ENCODE measurements around the gene GDPD2. TPM values are rescaled to one million over a fixed set of nuclear protein-coding genes. Genes with fewer than 3 reads are reported as not detected.

The GDPD2 gene
- total RNA-seq, 3 donors from 2014 or later (not counting 1 experiment from before 2014, with no cell fraction given) = not detected

GRCh38 chrX:70479247-70479921 lies 56.3 kb downstream of the GDPD2 start:
- peaks cover 4% of the 10 kb centered on the region for H3K36me3 ChIP-seq (ENCODE audit: control insufficient read depth, insufficient read depth, low read length)
- no peaks in the 10 kb centered on the region for H3K27me3 ChIP-seq (ENCODE audit: control insufficient read depth, insufficient read depth, low read length)
- intact Hi-C loops (cut with micrococcal nuclease) = no loop called here
- Mint-ChIP-seq H3K36me3 (no peaks in the 10 kb centered on the region), H3K4me1 (peaks cover 0 to 5% of the 10 kb centered on the region in 2 donors), H3K4me3 (no peak overlapping the region), H3K9me3 (no peaks in the 10 kb centered on the region), H3K27me3 (ENCODE audit: low read depth in 2 of 2) (no peaks in the 10 kb centered on the region), H3K27ac (no peak overlapping the region)
- ATAC-seq (no peak), DNase-seq (no peak)
- no CpG with 5 or more reads among the region's 4 CpGs for WGBS (ENCODE audit: insufficient coverage)
- no peaks in the 10 kb centered on the region for H3K9me3 ChIP-seq (ENCODE audit: control insufficient read depth, insufficient read depth, low read length)
- no peaks in the 10 kb centered on the region for H3K4me1 ChIP-seq (ENCODE audit: control insufficient read depth, insufficient read depth, low read length)
- H3K4me3 ChIP-seq (ENCODE audit: low read length) = no peak overlapping the region
- H3K27ac ChIP-seq (ENCODE audit: low read length) = no peak overlapping the region
- no peak for TF ChIP-seq CTCF (IDR thresholded peaks at IDR 0.05)

GRCh38 chrX:70479922-70480659 lies 57.0 kb downstream of the GDPD2 start:
- intact Hi-C loops (cut with micrococcal nuclease) = no loop called here
- Mint-ChIP-seq H3K9me3 (no peaks in the 10 kb centered on the region), H3K4me1 (peaks cover 0 to 5% of the 10 kb centered on the region in 2 donors), H3K27ac (no peak overlapping the region), H3K36me3 (no peaks in the 10 kb centered on the region), H3K4me3 (no peak overlapping the region), H3K27me3 (ENCODE audit: low read depth in 2 of 2) (no peaks in the 10 kb centered on the region)
- H3K36me3 ChIP-seq (ENCODE audit: control insufficient read depth, insufficient read depth, low read length) = peaks cover 7% of the 10 kb centered on the region
- TF ChIP-seq CTCF (IDR thresholded peaks at IDR 0.05) = no peak
- H3K4me1 ChIP-seq (ENCODE audit: control insufficient read depth, insufficient read depth, low read length) = no peaks in the 10 kb centered on the region
- no peaks in the 10 kb centered on the region for H3K27me3 ChIP-seq (ENCODE audit: control insufficient read depth, insufficient read depth, low read length)
- H3K27ac ChIP-seq (ENCODE audit: low read length) = no peak overlapping the region
- no peaks in the 10 kb centered on the region for H3K9me3 ChIP-seq (ENCODE audit: control insufficient read depth, insufficient read depth, low read length)
- H3K4me3 ChIP-seq (ENCODE audit: low read length) = no peak overlapping the region
- WGBS (ENCODE audit: insufficient coverage) = 78% methylated on average over 5 of the region's 6 CpGs
- ATAC-seq (no peak), DNase-seq (no peak)

DNA sequence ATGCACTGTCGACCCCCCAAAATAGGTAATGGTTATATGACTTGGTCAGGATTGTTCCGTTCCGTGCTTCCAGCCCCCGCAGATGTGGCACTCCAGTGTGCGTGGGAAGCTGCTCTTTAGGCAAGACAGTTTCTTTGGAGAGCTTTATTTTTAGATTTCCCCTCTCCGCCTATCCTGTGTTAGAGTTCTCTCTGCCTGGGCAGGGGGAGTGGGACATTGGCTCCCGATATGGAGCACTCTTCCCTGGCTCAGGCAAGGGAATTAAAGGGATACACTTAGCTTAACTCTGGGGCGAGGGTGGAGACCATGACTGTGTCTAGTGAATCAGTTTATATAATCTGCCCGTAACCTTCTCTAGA lies 57.5 kb downstream of the GDPD2 start:
- Histone ChIP-seq H3K4me3 (ENCODE audit: low read length) (no peak overlapping the region), H3K4me1 (ENCODE audit: control insufficient read depth, insufficient read depth, low read length) (no peaks in the 10 kb centered on the region), H3K9me3 (ENCODE audit: control insufficient read depth, insufficient read depth, low read length) (no peaks in the 10 kb centered on the region), H3K27ac (ENCODE audit: low read length) (no peak overlapping the region), H3K36me3 (ENCODE audit: control insufficient read depth, insufficient read depth, low read length) (peaks cover 7% of the 10 kb centered on the region), H3K27me3 (ENCODE audit: control insufficient read depth, insufficient read depth, low read length) (no peaks in the 10 kb centered on the region)
- H3K4me1 Mint-ChIP-seq = peaks cover 0 to 5% of the 10 kb centered on the region in 2 donors
- no peak for TF ChIP-seq CTCF (IDR thresholded peaks at IDR 0.05)
- intact Hi-C loops (cut with micrococcal nuclease) = no loop called here
- 91% methylated on average over 7 of the region's 9 CpGs for WGBS (ENCODE audit: insufficient coverage)
- no peak for ATAC-seq
- no peak for DNase-seq
- H3K36me3 Mint-ChIP-seq = no peaks in the 10 kb centered on the region
- H3K27me3 Mint-ChIP-seq (ENCODE audit: low read depth in 2 of 2) = no peaks in the 10 kb centered on the region
- no peaks in the 10 kb centered on the region for H3K9me3 Mint-ChIP-seq
- no peak overlapping the region for H3K27ac Mint-ChIP-seq
- H3K4me3 Mint-ChIP-seq = no peak overlapping the region
